Panc1 (cell line): ENCODE data around the gene PMS1.

Experiments used
- CTCF ChIP-seq: fragments of 450-650 bp; IDR thresholded peaks from 2 replicates; pipeline ENCODE4 v1.5.1; 2017; ENCODE audit warnings: mild to moderate bottlenecking
- POLR2AphosphoS5 ChIP-seq: IDR thresholded peaks from 2 replicates; pipeline ENCODE4 v1.6.1; 2012; ENCODE audit warnings: mild to moderate bottlenecking, low read depth, low read length, moderate library complexity
- REST ChIP-seq, 2 experiments: IDR thresholded peaks; 2 replicates each; pipeline ENCODE4 v1.6.1; 2011 to 2012; ENCODE audit warnings: low read depth in 2 of 2, control low read depth in 1 of 2, low read length in 1 of 2, mild to moderate bottlenecking in 1 of 2, moderate library complexity in 1 of 2; ENCODE audit not compliant: insufficient read depth in 1 of 2

DNA sequence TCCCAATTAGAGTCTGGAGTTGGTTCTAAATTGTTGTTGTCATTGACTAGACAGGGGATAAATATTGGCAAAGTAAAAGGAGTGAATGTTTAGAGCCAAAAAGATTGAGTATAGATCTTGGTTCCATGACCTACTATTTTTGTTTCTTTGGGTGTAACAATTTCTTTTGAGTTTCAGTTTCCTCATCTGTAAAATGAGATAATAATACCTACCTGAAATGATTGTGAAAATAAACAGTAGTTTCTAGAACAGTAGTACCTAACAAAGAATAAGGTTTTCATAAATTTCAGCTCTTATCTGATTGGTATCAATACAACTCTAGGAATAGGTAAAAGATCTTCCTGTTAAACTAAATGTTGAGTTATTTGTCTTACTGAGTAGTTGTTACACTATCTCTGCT is 56.8 kb downstream of the PMS1 start:
- TF ChIP-seq CTCF (no peak), POLR2AphosphoS5 (no peak), REST (IDR thresholded peaks at IDR 0.05; ENCODE audit: insufficient read depth in 1 of 2, low read depth in 2 of 2, low read length in 1 of 2) (no peak)
